A673 (cell line): Measurements from ENCODE around the gene F11. TPM values are rescaled to one million over a fixed set of nuclear protein-coding genes. Genes with fewer than 3 reads are reported as not detected.

Experiments
- BruUV-seq: library from RNA; stranded (reverse); fragments of 400-500 nt; replicated peaks from 2 replicates; lab custom pipeline; 2021; lab: Mats Ljungman, UMichigan
- CTCF ChIA-PET: fragments of 300-600 bp; sonication (Branson Sonifier 250); formaldehyde crosslinking; loops from one replicate; lab custom pipeline; 2022; ENCODE audit warnings: antibody characterized with exemption; lab: Charles Lee
- POLR2A ChIA-PET: fragments of 300-600 bp; sonication (Branson Sonifier 250); formaldehyde crosslinking; loops from one replicate; lab custom pipeline; 2022; ENCODE audit warnings: antibody characterized with exemption; ENCODE audit not compliant: low non-redundant PET; lab: Charles Lee
- DNase-seq: peaks from one replicate; pipeline ENCODE4 v3.0.0-alpha.2; 2015; ENCODE audit warnings: low spot score
- H3K27ac ChIP-seq: fragments of 200-600 bp; sonication (generic); 2 replicates; pipeline ENCODE4 v1.5.1; 2016; ENCODE audit warnings: mixed run types, low read depth, mild to moderate bottlenecking, mixed read lengths, antibody characterized with exemption, low read length; ENCODE audit not compliant: poor library complexity, severe bottlenecking
- H3K27me3 ChIP-seq: fragments of 200-600 bp; sonication (generic); replicated peaks from 2 replicates; pipeline ENCODE4 v1.6.1; 2017; ENCODE audit warnings: mixed run types, low read depth, mild to moderate bottlenecking, mixed read lengths, antibody characterized with exemption, low read length; ENCODE audit not compliant: insufficient read depth, poor library complexity
- H3K36me3 ChIP-seq: fragments of 200-600 bp; sonication (generic); 2 replicates; pipeline ENCODE4 v1.6.1; 2016; ENCODE audit warnings: mixed run types, mild to moderate bottlenecking, mixed read lengths, antibody characterized with exemption, low read length; ENCODE audit not compliant: insufficient read depth, poor library complexity, severe bottlenecking
- H3K4me1 ChIP-seq: fragments of 200-600 bp; sonication (generic); 2 replicates; pipeline ENCODE4 v1.6.1; 2017; ENCODE audit warnings: mixed run types, mild to moderate bottlenecking, mixed read lengths, antibody characterized with exemption, low read length; ENCODE audit not compliant: insufficient read depth, poor library complexity, severe bottlenecking
- H3K4me3 ChIP-seq: fragments of 200-600 bp; sonication (generic); 2 replicates; pipeline ENCODE4 v1.5.1; 2016; ENCODE audit warnings: low read depth, mixed run types, mild to moderate bottlenecking, mixed read lengths, low read length; ENCODE audit not compliant: poor library complexity, severe bottlenecking
- H3K9me3 ChIP-seq: fragments of 200-600 bp; sonication (generic); 2 replicates; pipeline ENCODE4 v1.6.1; 2016; ENCODE audit warnings: mixed run types, low read depth, mild to moderate bottlenecking, mixed read lengths, antibody characterized with exemption, low read length; ENCODE audit not compliant: poor library complexity, severe bottlenecking
- CTCF ChIP-seq: fragments of 300-800, 200-600 bp; sonication (generic); conservative IDR thresholded peaks from 2 replicates; pipeline ENCODE4 v1.5.1; 2017; ENCODE audit warnings: low read depth, mild to moderate bottlenecking, antibody characterized with exemption, low read length, moderate library complexity, mixed read lengths
- EZH2 ChIP-seq: fragments of 200-600 bp; sonication (generic); IDR thresholded peaks from 2 replicates; pipeline ENCODE4 v1.6.1; 2017; ENCODE audit warnings: borderline replicate concordance, low read depth, mild to moderate bottlenecking, mixed read lengths, antibody characterized with exemption, low read length; ENCODE audit not compliant: poor library complexity, severe bottlenecking
- intact Hi-C: fragments of 100-400 bp; cut with micrococcal nuclease; formaldehyde crosslinking; loops from one replicate; pipeline ENCODE4 v1.10.0; 2022; ENCODE audit not compliant: unreplicated experiment
- total RNA-seq: library from RNA; stranded (reverse); gene quantifications from 2 replicates; pipeline ENCODE4 v1.2.3, GENCODE V29; 2021

F11 gene
- total RNA-seq, 1 experiment from 2014 or later, result 0.24 TPM

GRCh38 chr4:186221624-186222023 is 44.4 kb upstream of the F11 start:
- Histone ChIP-seq H3K27me3 (no peaks in the 10 kb centered on the region), H3K4me3 (no peak overlapping the region), H3K4me1 (peaks cover 10% of the 10 kb centered on the region), H3K9me3 (peaks cover 9% of the 10 kb centered on the region), H3K27ac (no peak overlapping the region), H3K36me3 (no peaks in the 10 kb centered on the region)
- intact Hi-C loops, result no loop called here
- no peak for TF ChIP-seq EZH2
- TF ChIP-seq CTCF, result no peak
- ChIA-PET POLR2A (no interaction called here), CTCF (no interaction called here)
- no TSS peak for BruUV-seq
- DNase-seq, result no peak

- no peaks in the 10 kb centered on the region for H3K4me1 ChIP-seq
- intact Hi-C loops, result no loop called here
- H3K9me3 ChIP-seq, result peaks cover 9% of the 10 kb centered on the region
- H3K27me3 ChIP-seq, result no peaks in the 10 kb centered on the region
- BruUV-seq, result no TSS peak
- ChIA-PET POLR2A (no interaction called here), CTCF (no interaction called here)
- DNase-seq, result no peak
- H3K4me3 ChIP-seq, result no peak overlapping the region
- H3K36me3 ChIP-seq, result no peaks in the 10 kb centered on the region
- H3K27ac ChIP-seq, result no peak overlapping the region
- TF ChIP-seq CTCF, result no peak
- no peak for TF ChIP-seq EZH2
These were observed 40.1 kb upstream of the F11 start for GRCh38 chr4:186225848-186226247.

GRCh38 chr4:186226521-186227189 is 39.3 kb upstream of the F11 start:
- no peaks in the 10 kb centered on the region for H3K36me3 ChIP-seq
- H3K27ac ChIP-seq, result no peak overlapping the region
- H3K27me3 ChIP-seq, result no peaks in the 10 kb centered on the region
- H3K9me3 ChIP-seq, result peaks cover 9% of the 10 kb centered on the region
- BruUV-seq, result no TSS peak
- intact Hi-C loops, result no loop called here
- TF ChIP-seq CTCF, result no peak
- TF ChIP-seq EZH2, result no peak
- H3K4me3 ChIP-seq, result no peak overlapping the region
- no peaks in the 10 kb centered on the region for H3K4me1 ChIP-seq
- ChIA-PET POLR2A (no interaction called here), CTCF (no interaction called here)
- no peak for DNase-seq
